ENCODE data around the gene TLL1.
A peak's percentile ranks its signal among the peaks of the same experiment; 100 is the strongest.

TLL1 gene

GRCh38 chr4:166143227-166143626 lies 270.2 kb downstream of the TLL1 start:
- TF ChIP-seq CTCF (IDR thresholded peaks at IDR 0.05; ENCODE audit: insufficient read depth, low read depth, low read length, missing control alignments) = no peak
- peak; percentile 25 for DNase-seq (ENCODE audit: low read depth)
- no peak overlapping the region for H3K4me3 ChIP-seq (ENCODE audit: low read length)

GRCh38 chr4:166144607-166145006 lies 271.6 kb downstream of the TLL1 start:
- TF ChIP-seq CTCF (IDR thresholded peaks at IDR 0.05; ENCODE audit: insufficient read depth, low read depth, low read length, missing control alignments) = no peak
- no peak for DNase-seq (ENCODE audit: low read depth)
- H3K4me3 ChIP-seq (ENCODE audit: low read length) = no peak overlapping the region

- no peak for TF ChIP-seq CTCF (IDR thresholded peaks at IDR 0.05; ENCODE audit: insufficient read depth, low read depth, low read length, missing control alignments)
- H3K4me3 ChIP-seq (ENCODE audit: low read length) = no peak overlapping the region
- DNase-seq (ENCODE audit: low read depth) = no peak
Observed at GRCh38 chr4:166146806-166147540, 273.9 kb downstream of the TLL1 start.

Measured in epithelial cell of esophagus (primary cell).